K562 (cell line): ENCODE results near the gene MARK2. TPM values are rescaled to one million over a fixed set of nuclear protein-coding genes. Genes with fewer than 3 reads are reported as not detected.

Experiments used
- PHF20 ChIP-seq: fragments of 450-650 bp; IDR thresholded peaks from 2 replicates; pipeline ENCODE4 v1.6.1; 2018; ENCODE audit not compliant: partially characterized antibody
- SLC30A9 ChIP-seq: fragments of 250-450 bp; sonication (Bioruptor Pico); IDR thresholded peaks from 2 replicates; pipeline ENCODE4 v1.8.0; 2022; ENCODE audit warnings: mild to moderate bottlenecking, moderate library complexity
- ZBTB40 ChIP-seq, 2 experiments: fragments of 450-650 bp in 1 of 2; sonication (generic) in 1 of 2; formaldehyde crosslinking in 1 of 2; IDR thresholded peaks; 2 replicates each; pipeline versions ENCODE4 v1.7.1 to v1.9.0; 2016 to 2022; ENCODE audit warnings: inconsistent platforms in 1 of 2, mild to moderate bottlenecking in 1 of 2, missing genetic modification reagents in 1 of 2
- ZFP36 ChIP-seq: fragments of 150-350 bp; IDR thresholded peaks from 2 replicates; pipeline ENCODE4 v1.6.1; 2018; ENCODE audit warnings: low read length, low read depth; ENCODE audit not compliant: partially characterized antibody
- polyA plus RNA-seq, 8 experiments: library from polyadenylated mRNA; depleted of rRNA in 4 of 8; stranded (reverse) in 5 of 8; unstranded in 3 of 8; fragments of >200 nt; fragmentation: Nextera tagmentation in 2 of 8; fragmentation: Illumina TruSeq in 1 of 8; extraction: Ambion mirVana in 2 of 8; extraction: Trizol in 1 of 8; gene quantifications; 2 replicates each; pipeline versions ENCODE4 v1.2.1 to v1.2.3, GENCODE V29; 2011 to 2014; ENCODE audit warnings: inconsistent platforms in 1 of 8, missing spikeins in 1 of 8
- total RNA-seq, 7 experiments: library from RNA; depleted of rRNA in 6 of 7; stranded (reverse); fragments of >200 nt in 6 of 7; fragmentation: Illumina TruSeq in 2 of 7; extraction: Trizol in 2 of 7; gene quantifications; 2 replicates each; pipeline versions ENCODE4 v1.2.1 to v1.2.3, GENCODE V29; 2011 to 2021; ENCODE audit warnings: low replicate concordance in 1 of 7
- TF ChIP-seq, protein P1 (sequence below), 2 experiments: fragments of 450-650 bp; IDR thresholded peaks; 2 replicates each; pipeline ENCODE4 v1.6.1; 2016; ENCODE audit warnings: mild to moderate bottlenecking in 2 of 2, borderline replicate concordance in 1 of 2, low read depth in 1 of 2, moderate library complexity in 1 of 2

Gene MARK2
- total and polyA plus RNA-seq, 9 of the 15 experiments (the other 6 are each of a cell fraction or from before 2014, with no cell fraction given), result 0.32 to 43.5 (median 15.1) TPM

DNA sequence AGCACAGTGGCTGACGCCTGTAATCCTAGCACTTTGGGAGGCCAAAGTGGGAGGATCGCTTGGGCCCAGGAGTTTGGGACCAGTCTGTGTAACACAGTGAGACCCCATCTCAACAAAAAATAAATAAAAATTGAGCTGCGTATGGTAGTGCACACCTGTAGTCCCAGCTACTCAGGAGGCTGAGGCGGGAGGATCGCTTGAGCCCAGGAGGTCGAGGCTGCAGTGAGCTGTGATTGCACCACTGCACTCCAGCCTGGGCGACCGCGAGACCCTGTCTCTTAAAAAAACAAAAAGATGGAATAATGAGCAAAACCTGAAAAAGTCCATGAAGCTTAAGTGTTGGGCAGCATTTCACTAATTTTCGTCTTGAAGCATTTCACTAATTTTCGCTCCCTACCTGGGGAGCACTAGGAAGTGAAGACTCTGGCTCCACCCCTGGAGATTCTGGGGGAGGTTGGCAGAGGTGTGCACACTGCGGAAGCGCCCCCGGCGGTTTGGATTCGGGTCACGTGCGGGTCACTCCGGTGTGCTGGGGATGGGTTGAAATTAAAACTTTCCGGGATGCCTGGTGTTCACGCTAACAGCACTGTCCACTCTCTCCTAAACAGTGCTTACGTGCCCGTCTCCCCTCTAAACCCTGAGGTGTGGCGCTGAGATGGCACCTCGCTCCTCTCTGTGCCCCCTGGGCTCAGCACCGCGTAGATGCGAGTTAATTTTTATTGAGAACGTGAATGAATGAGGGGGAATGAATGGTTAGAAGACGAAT is 99.0 kb downstream of the MARK2 start (continued):
- TF ChIP-seq ZBTB40 (IDR thresholded peaks at IDR 0.05), result 0 out of 2 replicates have a peak, but pooled peaks have one; percentile 52
- no peak for TF ChIP-seq ZBTB40 (CRISPR knock-in tag; IDR thresholded peaks at IDR 0.05)
- no peak for TF ChIP-seq SLC30A9 (CRISPR knock-in tag)
- TF ChIP-seq, protein P1, sequence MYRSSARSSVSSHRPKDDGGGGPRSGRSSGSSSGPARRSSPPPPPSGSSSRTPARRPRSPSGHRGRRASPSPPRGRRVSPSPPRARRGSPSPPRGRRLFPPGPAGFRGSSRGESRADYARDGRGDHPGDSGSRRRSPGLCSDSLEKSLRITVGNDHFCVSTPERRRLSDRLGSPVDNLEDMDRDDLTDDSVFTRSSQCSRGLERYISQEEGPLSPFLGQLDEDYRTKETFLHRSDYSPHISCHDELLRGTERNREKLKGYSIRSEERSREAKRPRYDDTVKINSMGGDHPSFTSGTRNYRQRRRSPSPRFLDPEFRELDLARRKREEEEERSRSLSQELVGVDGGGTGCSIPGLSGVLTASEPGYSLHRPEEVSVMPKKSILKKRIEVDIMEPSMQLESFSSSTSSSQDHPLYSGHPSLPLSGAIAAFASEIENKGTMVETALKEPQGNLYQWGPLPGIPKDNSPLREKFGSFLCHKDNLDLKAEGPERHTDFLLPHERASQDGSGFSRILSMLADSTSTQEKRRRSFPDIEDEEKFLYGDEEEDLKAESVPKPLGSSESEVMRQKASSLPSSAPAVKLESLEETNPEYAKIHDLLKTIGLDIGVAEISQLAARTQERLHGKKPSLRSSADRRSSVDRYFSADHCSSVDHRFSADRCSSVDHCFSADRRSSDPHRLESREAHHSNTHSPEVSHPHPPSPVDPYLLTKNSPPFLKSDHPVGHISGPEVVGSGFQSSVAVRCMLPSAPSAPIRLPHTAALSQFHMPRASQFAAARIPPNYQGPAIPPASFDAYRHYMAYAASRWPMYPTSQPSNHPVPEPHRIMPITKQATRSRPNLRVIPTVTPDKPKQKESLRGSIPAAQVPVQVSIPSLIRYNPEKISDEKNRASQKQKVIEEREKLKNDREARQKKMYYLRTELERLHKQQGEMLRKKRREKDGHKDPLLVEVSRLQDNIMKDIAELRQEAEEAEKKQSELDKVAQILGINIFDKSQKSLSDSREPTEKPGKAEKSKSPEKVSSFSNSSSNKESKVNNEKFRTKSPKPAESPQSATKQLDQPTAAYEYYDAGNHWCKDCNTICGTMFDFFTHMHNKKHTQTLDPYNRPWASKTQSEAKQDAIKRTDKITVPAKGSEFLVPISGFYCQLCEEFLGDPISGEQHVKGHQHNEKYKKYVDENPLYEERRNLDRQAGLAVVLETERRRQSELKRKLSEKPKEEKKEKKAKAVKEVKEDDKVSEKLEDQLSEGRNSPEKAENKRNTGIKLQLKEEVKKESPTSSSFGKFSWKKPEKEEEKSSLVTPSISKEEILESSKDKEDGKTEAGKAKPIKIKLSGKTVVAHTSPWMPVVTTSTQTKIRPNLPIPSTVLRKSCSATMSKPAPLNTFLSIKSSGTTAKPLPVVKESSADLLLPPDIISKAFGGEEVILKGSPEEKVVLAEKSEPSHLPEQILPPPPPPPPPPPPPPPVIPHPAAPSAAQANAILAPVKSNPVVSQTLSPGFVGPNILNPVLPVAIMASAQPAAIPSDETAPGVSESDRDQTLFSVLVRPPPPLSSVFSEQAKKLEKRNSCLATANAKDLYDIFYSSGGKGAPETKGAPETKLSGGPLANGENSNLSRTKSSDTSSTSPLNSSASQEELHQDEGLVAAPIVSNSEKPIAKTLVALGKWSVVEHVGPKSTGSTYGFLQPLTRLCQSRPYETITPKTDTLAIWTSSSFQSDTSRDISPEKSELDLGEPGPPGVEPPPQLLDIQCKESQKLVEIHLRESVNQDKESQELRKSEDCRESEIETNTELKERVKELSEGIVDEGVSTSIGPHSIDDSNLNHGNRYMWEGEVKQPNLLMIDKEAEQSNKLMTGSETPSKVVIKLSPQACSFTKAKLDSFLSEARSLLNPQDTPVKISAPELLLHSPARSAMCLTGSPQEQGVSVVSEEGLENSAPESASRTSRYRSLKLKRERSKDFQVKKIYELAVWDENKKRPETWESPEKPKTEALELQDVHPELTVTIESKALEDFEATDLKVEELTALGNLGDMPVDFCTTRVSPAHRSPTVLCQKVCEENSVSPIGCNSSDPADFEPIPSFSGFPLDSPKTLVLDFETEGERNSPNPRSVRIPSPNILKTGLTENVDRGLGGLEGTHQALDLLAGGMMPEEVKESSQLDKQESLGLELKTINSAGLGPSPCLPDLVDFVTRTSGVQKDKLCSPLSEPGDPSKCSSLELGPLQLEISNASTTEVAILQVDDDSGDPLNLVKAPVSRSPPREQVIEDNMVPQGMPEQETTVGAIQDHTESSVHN (IDR thresholded peaks at IDR 0.05; ENCODE audit: borderline replicate concordance in 1 of 2, low read depth in 1 of 2), result no peak
- no peak for TF ChIP-seq ZFP36
- no peak for TF ChIP-seq PHF20
